GM18498 (cell line): ENCODE data around the gene PML.

Experiments used
- ATAC-seq: cut with Tn5 transposase; IDR thresholded peaks from one replicate; pipeline ENCODE4 v1.9.1; 2021; ENCODE audit warnings: mild to moderate bottlenecking, moderate library complexity; ENCODE audit not compliant: unreplicated experiment

The PML gene

GRCh38 chr15:74006774-74007639, 12.5 kb downstream of the PML start:
- ATAC-seq, result no peak

DNA sequence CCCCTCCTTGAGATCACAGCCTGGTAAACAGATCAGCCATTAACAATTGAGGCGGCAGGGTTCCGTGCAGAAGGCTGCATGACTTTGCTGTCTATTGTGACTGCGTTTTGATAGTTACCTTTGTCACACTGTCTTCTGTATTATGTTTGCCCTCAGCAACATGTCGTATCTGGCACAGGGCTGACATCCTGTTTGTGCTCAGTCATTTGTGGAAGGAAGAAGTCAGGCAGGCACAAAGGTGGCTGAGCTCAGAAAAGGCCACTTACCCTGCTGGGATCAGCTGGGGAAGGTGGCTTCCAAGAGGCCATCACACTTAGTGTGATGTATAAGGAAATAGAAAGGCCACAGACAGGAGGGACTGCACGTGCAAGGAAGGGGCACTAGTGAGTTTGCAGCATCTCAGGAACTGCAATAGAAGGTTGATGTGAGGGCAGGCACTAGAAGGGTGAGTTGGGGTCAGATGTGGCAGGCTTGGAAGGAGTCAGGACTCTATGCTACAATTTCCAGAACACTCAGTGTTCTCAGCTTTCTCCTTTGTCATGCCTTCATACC, 13.4 kb downstream of the PML start:
- ATAC-seq, result no peak

GRCh38 chr15:74008901-74009300, 14.4 kb downstream of the PML start:
- ATAC-seq, result no peak

DNA sequence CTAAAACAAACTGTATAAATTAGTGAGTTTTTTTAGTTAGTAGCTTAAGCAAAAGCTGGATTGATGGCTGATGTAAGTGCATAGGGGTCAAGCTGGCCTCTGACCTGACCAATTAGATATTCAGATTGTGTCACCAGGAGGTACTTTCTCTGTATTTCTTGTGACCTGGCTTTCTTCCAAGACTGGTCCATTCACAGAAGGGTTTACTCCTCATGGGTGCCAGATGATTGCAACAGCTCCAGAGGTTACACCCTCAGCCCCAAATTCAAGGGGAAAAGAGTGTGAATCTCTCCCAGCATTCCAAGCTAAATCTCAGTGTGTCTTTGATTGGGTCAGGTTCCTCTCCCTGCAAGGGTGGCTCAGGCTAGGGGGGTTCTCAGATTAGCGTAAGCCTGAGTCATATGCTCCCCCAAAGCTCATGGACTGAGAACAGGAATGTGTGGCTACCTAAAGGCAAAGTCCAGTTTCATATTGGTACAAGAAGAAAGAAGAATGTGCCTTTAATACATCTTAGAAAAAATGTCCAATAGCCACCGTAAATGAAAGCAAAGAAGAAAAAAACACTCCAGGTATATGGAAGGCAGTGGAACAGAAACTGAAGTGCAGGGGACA, 16.5 kb downstream of the PML start:
- ATAC-seq, result no peak

DNA sequence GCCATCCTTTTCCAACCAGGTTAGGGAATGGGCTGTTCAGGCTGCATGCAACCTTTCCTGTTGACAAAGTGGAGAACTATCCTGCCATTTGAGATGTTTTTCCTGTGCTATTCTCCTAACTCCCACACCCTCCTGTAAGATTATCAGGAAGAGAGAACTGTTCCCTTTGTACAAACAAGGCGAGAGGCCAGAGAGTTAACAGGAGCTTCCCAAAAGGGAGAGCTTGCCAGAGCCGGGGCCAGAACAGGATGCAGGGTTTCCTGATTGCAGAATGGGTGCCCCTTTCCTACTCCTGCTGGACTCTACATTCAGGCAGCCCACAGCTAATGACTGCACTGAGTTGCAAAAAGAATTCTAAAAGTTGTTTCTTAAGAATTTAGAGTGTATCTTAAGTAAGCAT, 17.1 kb downstream of the PML start:
- no peak for ATAC-seq

DNA sequence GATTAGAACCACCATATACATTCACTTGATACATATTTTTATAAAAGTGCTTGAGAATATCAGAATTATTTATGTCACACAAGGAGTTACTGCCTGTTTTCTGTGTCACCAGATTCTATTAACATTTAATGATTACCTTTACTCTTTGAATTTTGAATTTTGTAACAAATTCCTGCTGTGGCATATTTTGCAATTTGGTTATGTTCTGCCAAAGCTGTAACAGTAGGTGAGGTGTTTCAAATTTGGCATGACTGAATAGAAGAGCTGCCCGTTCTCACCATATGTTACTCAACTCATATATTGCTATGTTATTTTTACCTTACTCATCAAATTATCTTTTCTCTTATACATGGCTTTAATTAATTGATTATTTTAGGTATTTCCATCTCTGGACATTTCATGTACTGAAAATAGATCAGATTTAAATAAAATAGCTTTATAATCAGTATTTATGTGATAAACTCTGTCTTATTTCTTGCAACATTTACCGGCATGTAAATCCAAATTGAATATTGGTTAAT, 18.9 kb downstream of the PML start:
- ATAC-seq, result no peak

DNA sequence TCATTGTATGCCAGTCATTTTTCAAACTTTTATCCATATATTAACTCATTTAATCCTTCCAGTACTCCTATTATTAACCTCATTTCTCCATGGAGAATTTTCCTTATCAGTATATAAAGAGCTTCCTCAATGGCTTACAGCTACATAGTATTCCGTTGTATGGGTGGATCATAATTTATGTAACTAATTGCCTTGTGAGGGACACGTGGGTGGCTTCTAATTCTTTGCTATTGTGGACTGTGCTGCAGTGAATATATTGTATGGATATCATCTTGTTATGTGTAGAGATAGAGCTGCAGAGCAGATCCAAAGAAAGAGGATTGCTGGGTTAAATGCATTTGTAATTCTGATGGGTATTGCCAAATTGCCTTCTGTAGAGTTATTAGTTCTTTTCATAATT, 25.2 kb downstream of the PML start:
- ATAC-seq, result no peak

DNA sequence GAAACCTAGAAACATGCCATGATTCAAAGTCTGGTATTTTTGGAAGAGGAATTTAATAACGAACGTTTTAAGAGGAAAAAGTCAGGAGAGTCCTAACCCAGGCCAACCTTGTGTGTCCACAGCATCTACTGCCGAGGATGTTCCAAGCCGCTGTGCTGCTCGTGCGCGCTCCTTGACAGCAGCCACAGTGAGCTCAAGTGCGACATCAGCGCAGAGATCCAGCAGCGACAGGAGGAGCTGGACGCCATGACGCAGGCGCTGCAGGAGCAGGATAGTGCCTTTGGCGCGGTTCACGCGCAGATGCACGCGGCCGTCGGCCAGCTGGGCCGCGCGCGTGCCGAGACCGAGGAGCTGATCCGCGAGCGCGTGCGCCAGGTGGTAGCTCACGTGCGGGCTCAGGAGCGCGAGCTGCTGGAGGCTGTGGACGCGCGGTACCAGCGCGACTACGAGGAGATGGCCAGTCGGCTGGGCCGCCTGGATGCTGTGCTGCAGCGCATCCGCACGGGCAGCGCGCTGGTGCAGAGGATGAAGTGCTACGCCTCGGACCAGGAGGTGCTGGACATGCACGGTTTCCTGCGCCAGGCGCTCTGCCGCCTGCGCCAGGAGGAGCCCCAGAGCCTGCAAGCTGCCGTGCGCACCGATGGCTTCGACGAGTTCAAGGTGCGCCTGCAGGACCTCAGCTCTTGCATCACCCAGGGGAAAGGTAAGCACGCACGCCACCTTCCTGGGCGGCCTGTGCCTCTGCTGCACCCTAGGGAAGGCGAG, 28.4 kb downstream of the PML start:
- no peak for ATAC-seq

DNA sequence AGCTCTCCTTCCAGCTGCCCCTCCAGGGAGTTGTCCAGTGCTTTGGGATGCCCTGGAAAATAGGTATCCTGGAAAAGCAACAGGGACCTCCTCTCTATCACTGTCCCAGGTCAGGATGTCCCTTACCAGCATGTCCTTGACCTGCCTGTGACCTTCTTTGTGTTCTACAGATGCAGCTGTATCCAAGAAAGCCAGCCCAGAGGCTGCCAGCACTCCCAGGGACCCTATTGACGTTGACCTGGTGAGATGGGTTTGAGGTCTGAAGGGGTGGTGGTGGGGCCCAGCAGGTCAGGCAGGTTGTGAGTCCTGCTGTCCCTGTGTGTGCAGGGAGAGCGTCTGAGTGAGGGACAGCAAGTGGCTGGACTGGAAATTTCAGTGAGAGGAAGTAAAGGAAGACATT, 30.2 kb downstream of the PML start:
- no peak for ATAC-seq

DNA sequence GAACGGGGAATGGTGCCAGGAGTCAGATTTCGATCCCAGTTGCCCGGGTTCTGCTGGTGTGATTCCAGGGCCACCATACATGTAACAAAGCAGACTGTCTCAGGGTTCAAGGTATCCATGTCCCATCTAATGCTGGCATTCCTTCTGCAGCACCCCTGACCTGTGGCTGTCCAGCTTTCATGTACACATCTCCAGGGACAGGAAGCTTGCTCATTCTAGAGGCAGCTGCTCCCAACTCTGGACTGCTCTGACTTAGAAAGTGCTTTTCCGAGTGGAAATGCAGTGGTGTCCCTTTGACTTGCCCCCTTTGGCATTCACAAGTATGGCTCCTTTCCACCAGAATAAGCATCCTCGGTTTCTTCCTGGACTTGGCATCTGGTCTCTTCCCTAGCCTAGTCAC, 30.9 kb downstream of the PML start:
- ATAC-seq, result no peak

DNA sequence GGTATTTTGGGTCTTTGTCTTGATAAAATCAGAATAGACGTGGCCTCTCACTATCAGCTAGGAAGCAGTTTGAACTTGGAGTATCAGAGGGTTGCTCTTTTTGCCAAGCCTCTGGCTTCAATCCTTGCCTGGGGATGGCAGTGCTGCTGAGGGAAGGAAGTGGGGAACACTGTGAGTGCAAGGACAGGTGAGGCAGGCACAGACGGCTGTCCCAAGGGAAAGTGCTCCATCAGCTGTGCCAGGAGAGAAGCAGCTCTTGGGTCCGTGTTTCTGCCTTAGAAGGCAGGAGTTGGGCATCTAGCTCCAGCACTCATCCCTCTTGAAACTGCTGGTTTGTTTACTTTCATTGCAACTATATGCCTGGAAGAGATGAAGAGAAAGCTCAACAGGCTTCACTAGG, 33.2 kb downstream of the PML start:
- ATAC-seq, result no peak

- no peak for ATAC-seq
These were observed 34.1 kb downstream of the PML start for GRCh38 chr15:74028646-74029045.

DNA sequence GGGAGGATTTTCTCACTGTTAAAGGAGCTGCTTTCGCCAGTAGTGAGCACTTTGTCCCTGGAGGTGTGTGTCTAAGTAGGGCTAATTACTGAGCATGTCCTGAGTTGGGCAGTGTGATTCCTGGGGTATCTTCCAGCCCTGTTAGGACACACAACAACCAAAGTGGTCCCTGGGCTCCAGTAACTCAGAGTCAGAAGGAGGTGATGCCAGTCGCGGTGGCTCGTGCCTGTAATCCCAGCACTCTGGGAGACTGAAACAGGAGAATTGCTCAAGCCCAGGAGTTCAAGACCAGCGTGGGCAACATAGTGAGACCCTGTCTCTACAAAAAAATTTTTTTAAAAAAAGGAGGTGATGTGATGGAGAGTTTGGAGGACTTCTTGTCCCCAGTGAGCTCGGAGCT, 37.5 kb downstream of the PML start:
- ATAC-seq, result no peak

GRCh38 chr15:74032606-74033561, 38.4 kb downstream of the PML start:
- ATAC-seq, result no peak

- ATAC-seq, result no peak
These were observed 39.8 kb downstream of the PML start for GRCh38 chr15:74034206-74034755.

DNA sequence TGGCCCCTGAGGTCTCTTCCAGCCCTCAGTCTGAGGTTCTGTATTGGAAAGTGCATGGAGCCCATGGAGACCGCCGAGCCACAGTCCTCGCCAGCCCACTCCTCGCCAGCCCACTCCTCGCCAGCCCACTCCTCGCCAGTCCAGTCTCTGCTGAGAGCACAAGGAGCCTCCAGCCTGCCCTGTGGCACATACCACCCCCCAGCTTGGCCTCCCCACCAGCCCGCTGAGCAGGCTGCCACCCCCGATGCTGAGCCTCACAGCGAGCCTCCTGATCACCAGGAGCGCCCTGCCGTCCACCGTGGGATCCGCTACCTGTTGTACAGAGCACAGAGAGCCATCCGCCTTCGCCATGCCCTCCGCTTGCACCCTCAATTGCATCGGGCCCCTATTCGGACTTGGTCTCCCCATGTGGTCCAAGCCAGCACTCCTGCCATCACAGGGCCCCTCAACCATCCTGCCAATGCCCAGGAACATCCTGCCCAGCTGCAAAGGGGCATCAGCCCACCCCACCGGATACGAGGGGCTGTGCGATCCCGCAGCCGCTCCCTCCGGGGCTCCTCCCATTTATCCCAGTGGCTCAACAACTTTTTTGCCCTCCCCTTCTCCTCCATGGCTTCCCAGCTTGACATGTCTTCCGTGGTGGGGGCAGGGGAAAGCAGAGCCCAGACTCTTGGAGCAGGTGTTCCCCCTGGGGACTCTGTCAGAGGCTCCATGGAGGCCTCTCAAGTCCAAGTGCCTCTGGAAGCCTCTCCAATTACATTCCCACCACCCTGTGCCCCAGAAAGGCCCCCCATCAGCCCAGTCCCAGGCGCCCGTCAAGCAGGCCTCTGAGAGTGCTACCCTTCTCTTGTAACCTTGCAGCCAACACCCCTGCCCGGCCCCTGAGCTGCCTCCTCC, 40.9 kb downstream of the PML start:
- ATAC-seq, result no peak

- no peak for ATAC-seq
These were observed 42.0 kb downstream of the PML start for GRCh38 chr15:74036271-74037170.
